ENCODE data around the gene GRIPAP1.

Gene GRIPAP1

GRCh38 chrX:48923771-48924170 lies 78.3 kb downstream of the GRIPAP1 start:
- DNase-seq (ENCODE audit: low spot score): no peak
